ENCODE data around the gene SMCO4. TPM values are rescaled to one million over a fixed set of nuclear protein-coding genes. Genes with fewer than 3 reads are reported as not detected.
"Not testable (repeated sequence)": the region's sequence is repeated elsewhere in the genome, so short reads cannot be mapped to it uniquely, and the experiment has no call there.

The SMCO4 gene
- total RNA-seq, 1 experiment from 2014 or later, result 23.0 TPM

DNA sequence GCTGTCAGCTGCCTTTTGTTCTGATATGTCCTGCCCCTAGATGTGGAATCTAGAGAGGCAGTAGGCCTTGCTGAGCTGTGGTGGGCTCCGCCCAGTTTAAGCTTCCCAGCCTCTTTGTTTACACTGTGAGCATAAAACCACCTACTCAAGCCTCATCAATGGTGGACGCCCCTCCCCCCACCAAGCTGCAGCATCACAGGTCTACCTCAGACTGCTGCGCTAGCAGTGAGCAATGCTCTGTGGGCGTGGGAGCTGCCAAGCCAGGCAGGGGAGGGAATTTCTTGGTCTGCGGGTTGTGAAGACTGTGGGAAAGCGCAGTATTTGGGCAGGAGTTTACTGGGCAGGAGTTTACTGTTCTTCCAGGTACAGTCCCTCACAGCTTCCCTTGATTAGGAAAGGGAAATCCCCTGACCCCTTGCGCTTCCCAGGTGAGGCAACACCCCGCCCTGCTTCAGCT lies 98.5 kb downstream of the SMCO4 start:
- Histone ChIP-seq H3K9me3 (ENCODE audit: insufficient read depth, low read depth) (no peaks in the 10 kb centered on the region), H3K79me2 (ENCODE audit: low read depth) (no peaks in the 10 kb centered on the region), H3K36me3 (ENCODE audit: low read depth) (no peaks in the 10 kb centered on the region), H2AFZ (no peak overlapping the region), H3K4me1 (replicated peaks; ENCODE audit: insufficient read depth) (no peaks in the 10 kb centered on the region), H3K27me3 (ENCODE audit: insufficient read depth, low read depth) (peaks cover 18% of the 10 kb centered on the region), H3K27ac (no peak overlapping the region), H3K9me2 (ENCODE audit: insufficient read depth) (no peaks in the 10 kb centered on the region), H3K4me3 (no peak overlapping the region), H3K4me2 (no peak overlapping the region), H3F3A (ENCODE audit: insufficient read depth, low read depth) (no peaks in the 10 kb centered on the region), H4K20me1 (ENCODE audit: insufficient read depth) (no peaks in the 10 kb centered on the region)
- no TSS peak for BruUV-seq (replicated peaks)
- CTCF ChIA-PET, result no interaction called here
- peak; percentile 68 to 72 for DNase-seq
- POLR2A ChIA-PET (ENCODE audit: unreplicated experiment), result no interaction called here
- TF ChIP-seq, protein P1, sequence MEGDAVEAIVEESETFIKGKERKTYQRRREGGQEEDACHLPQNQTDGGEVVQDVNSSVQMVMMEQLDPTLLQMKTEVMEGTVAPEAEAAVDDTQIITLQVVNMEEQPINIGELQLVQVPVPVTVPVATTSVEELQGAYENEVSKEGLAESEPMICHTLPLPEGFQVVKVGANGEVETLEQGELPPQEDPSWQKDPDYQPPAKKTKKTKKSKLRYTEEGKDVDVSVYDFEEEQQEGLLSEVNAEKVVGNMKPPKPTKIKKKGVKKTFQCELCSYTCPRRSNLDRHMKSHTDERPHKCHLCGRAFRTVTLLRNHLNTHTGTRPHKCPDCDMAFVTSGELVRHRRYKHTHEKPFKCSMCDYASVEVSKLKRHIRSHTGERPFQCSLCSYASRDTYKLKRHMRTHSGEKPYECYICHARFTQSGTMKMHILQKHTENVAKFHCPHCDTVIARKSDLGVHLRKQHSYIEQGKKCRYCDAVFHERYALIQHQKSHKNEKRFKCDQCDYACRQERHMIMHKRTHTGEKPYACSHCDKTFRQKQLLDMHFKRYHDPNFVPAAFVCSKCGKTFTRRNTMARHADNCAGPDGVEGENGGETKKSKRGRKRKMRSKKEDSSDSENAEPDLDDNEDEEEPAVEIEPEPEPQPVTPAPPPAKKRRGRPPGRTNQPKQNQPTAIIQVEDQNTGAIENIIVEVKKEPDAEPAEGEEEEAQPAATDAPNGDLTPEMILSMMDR (conservative IDR thresholded peaks at IDR 0.05), result no peak
- no peak for TF ChIP-seq EZH2 (IDR thresholded peaks at IDR 0.05; ENCODE audit: low read depth)
- intact Hi-C loops (cut with micrococcal nuclease; ENCODE audit: unreplicated experiment), result no loop called here

DNA sequence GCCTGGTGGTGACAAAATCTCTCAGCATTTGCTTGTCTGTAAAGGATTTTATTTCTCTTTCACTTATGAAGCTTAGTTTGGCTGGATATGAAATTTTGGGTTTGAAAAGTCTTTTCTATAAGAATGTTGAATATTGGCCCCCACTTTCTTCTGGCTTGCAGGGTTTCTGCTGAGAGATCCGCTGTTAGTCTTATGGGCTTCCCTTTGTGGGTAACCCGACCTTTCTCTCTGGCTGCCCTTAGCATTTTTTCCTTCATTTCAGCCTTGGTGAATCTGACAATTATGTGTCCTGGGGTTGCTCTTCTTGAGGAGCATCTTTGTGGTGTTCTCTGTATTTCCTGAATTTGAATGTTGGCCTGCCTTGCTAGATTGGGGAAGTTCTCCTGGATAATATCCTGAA lies 100.0 kb downstream of the SMCO4 start:
- BruUV-seq (replicated peaks); H3F3A ChIP-seq (ENCODE audit: insufficient read depth, low read depth); DNase-seq; H3K4me3 ChIP-seq; CTCF ChIA-PET; H3K9me3 ChIP-seq (ENCODE audit: insufficient read depth, low read depth); H4K20me1 ChIP-seq (ENCODE audit: insufficient read depth); H3K27ac ChIP-seq; H3K79me2 ChIP-seq (ENCODE audit: low read depth); H3K4me1 ChIP-seq (replicated peaks; ENCODE audit: insufficient read depth); H3K4me2 ChIP-seq; POLR2A ChIA-PET (ENCODE audit: unreplicated experiment); H3K9me2 ChIP-seq (ENCODE audit: insufficient read depth); intact Hi-C loops (cut with micrococcal nuclease; ENCODE audit: unreplicated experiment); H3K36me3 ChIP-seq (ENCODE audit: low read depth); H2AFZ ChIP-seq: not testable (repeated sequence)
- H3K27me3 ChIP-seq (ENCODE audit: insufficient read depth, low read depth), result peaks cover 18% of the 10 kb centered on the region

DNA sequence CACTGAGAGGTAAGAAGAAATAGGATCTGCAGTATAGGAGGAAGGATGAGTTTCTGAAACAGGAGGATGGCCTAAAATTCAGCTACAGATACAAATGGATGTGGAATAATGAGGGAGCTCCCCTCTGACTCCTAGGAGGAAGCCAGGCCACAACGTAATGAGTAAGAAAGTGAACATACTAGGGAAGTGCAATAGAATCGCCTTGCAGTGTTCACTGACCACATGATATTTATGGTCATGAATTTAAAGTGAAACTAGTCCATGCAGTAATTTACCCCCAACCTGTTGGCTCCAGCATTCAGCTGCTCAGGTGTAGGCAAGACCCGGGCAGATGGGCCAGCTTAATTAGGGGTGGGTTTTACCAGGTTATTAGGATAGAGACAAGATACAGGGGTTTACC lies 110.9 kb downstream of the SMCO4 start:
- no peaks in the 10 kb centered on the region for H3F3A ChIP-seq (ENCODE audit: insufficient read depth, low read depth)
- no peaks in the 10 kb centered on the region for H3K9me2 ChIP-seq (ENCODE audit: insufficient read depth)
- intact Hi-C loops (cut with micrococcal nuclease; ENCODE audit: unreplicated experiment), result no loop called here
- no peaks in the 10 kb centered on the region for H3K36me3 ChIP-seq (ENCODE audit: low read depth)
- ChIA-PET POLR2A (ENCODE audit: unreplicated experiment) (no interaction called here), CTCF (no interaction called here)
- no peaks in the 10 kb centered on the region for H3K27me3 ChIP-seq (ENCODE audit: insufficient read depth, low read depth)
- no peak overlapping the region for H3K4me3 ChIP-seq
- no peak for DNase-seq
- H3K9me3 ChIP-seq (ENCODE audit: insufficient read depth, low read depth), result no peaks in the 10 kb centered on the region
- no TSS peak for BruUV-seq (replicated peaks)
- no peaks in the 10 kb centered on the region for H3K79me2 ChIP-seq (ENCODE audit: low read depth)
- H4K20me1 ChIP-seq (ENCODE audit: insufficient read depth), result no peaks in the 10 kb centered on the region
- H3K4me1 ChIP-seq (replicated peaks; ENCODE audit: insufficient read depth), result no peaks in the 10 kb centered on the region
- H3K27ac ChIP-seq, result no peak overlapping the region
- H2AFZ ChIP-seq, result no peak overlapping the region
- H3K4me2 ChIP-seq, result no peak overlapping the region
- no peak for TF ChIP-seq EZH2 (IDR thresholded peaks at IDR 0.05; ENCODE audit: low read depth)
- TF ChIP-seq, protein P1 (conservative IDR thresholded peaks at IDR 0.05), result no peak

Other genes starting within 250 kb of the SMCO4 start
- gene DEUP1, start 212.6 kb downstream of the SMCO4 start, total RNA-seq (2021), result not detected in 2 replicates
- 13.0 and 15.0 TPM in 2 replicates for gene CEP295, start 118.3 kb upstream of the SMCO4 start, total RNA-seq (2021)
- gene TAF1D, start 198.1 kb upstream of the SMCO4 start, total RNA-seq (2021), result 158 and 167 TPM in 2 replicates
- 35.6 and 37.2 TPM in 2 replicates for gene C11orf54, start 198.3 kb upstream of the SMCO4 start, total RNA-seq (2021)
- gene MED17, start 240.9 kb upstream of the SMCO4 start, total RNA-seq (2021), result 26.9 and 37.4 TPM in 2 replicates